HL-60 (cell line): Measurements from ENCODE around the gene EIF4G2.

Source experiments
- DNase-seq, 2 experiments: peaks; one replicate each; pipeline ENCODE4 v3.0.0-alpha.2; 2010 to 2020; ENCODE audit warnings: low read depth in 1 of 2, low spot score in 1 of 2
- H3K27ac ChIP-seq: fragments of 250-450 bp; sonication (Bioruptor Pico); replicated peaks from 2 replicates; pipeline ENCODE4 v1.5.1; 2020; ENCODE audit warnings: mild to moderate bottlenecking, moderate library complexity
- H3K27me3 ChIP-seq: fragments of 250-450 bp; sonication (Bioruptor Pico); 2 replicates; pipeline ENCODE4 v1.5.1; 2021; ENCODE audit warnings: mild to moderate bottlenecking, moderate library complexity; ENCODE audit not compliant: insufficient read depth, poor library complexity, severe bottlenecking
- H3K4me3 ChIP-seq: replicated peaks from 2 replicates; pipeline ENCODE4 v1.5.1; 2011; ENCODE audit warnings: mild to moderate bottlenecking, control low read depth, low read length; ENCODE audit not compliant: insufficient read depth
- CTCF ChIP-seq: IDR thresholded peaks from one replicate; pipeline ENCODE4 v1.5.1; 2011; ENCODE audit warnings: low read length, control low read depth, inconsistent platforms; ENCODE audit not compliant: insufficient read depth
- GABPA ChIP-seq: IDR thresholded peaks from 2 replicates; pipeline ENCODE4 v1.6.1; 2012; ENCODE audit warnings: low read depth
- POLR2AphosphoS5 ChIP-seq: IDR thresholded peaks from 2 replicates; pipeline ENCODE4 v1.6.1; 2012; ENCODE audit warnings: low read depth
- REST ChIP-seq: IDR thresholded peaks from 2 replicates; pipeline ENCODE4 v1.6.1; 2012; ENCODE audit warnings: low read depth; ENCODE audit not compliant: insufficient replicate concordance
- SPI1 ChIP-seq: IDR thresholded peaks from 2 replicates; pipeline ENCODE4 v1.6.1; 2012; ENCODE audit warnings: low read depth, mild to moderate bottlenecking, borderline replicate concordance

EIF4G2 gene

GRCh38 chr11:10771457-10771856, 37.3 kb downstream of the EIF4G2 start:
- TF ChIP-seq CTCF (no peak), REST (no peak), SPI1 (no peak), GABPA (no peak), POLR2AphosphoS5 (no peak)
- no peaks in the 10 kb centered on the region for H3K27me3 ChIP-seq
- DNase-seq, result no peak
- H3K4me3 ChIP-seq, result no peak overlapping the region
- H3K27ac ChIP-seq, result no peak overlapping the region

GRCh38 chr11:10770626-10771254, 38.0 kb downstream of the EIF4G2 start:
- peak in 1 of 2 experiments; percentile 42 for DNase-seq
- Histone ChIP-seq H3K27me3 (no peaks in the 10 kb centered on the region), H3K4me3 (no peak overlapping the region), H3K27ac (no peak overlapping the region)
- TF ChIP-seq GABPA (no peak), REST (no peak), CTCF (peak; percentile 59), SPI1 (no peak)

- no peak overlapping the region for H3K27ac ChIP-seq
- H3K4me3 ChIP-seq, result no peak overlapping the region
- no peak for DNase-seq
- TF ChIP-seq SPI1 (no peak), GABPA (no peak), REST (no peak), CTCF (no peak), POLR2AphosphoS5 (no peak)
- H3K27me3 ChIP-seq, result no peaks in the 10 kb centered on the region
These were observed 44.3 kb downstream of the EIF4G2 start for GRCh38 chr11:10764412-10764811.
